Gastrocnemius medialis (tissue), 4 donors: Measurements from ENCODE around the gene SEMA4G. TPM values are rescaled to one million over a fixed set of nuclear protein-coding genes. Genes with fewer than 3 reads are reported as not detected.

Experiments used
- ATAC-seq, 2 donors: fragments of 150-250 bp; one replicate each; pipeline ENCODE4 v1.9.1; 2016
- DNase-seq, 2 donors: peaks; one replicate each; pipeline ENCODE4 v3.0.0-alpha.2; 2019
- H3K27ac ChIP-seq, 4 donors: fragments of 200-600 bp; sonication (generic); 1 replicate in 1 of 4; 2 replicates in 3 of 4; pipeline ENCODE4 v1.5.1; 2016 to 2018; ENCODE audit warnings: mild to moderate bottlenecking in 2 of 4, moderate library complexity in 1 of 4
- H3K27me3 ChIP-seq, 3 donors: fragments of 200-600 bp; sonication (generic) in 2 of 3; 1 replicate in 1 of 3; 2 replicates in 2 of 3; pipeline versions ENCODE4 v1.5.1 to v1.6.0; 2016 to 2019; ENCODE audit warnings: mild to moderate bottlenecking in 1 of 3, moderate library complexity in 1 of 3
- H3K36me3 ChIP-seq, 2 donors: fragments of 200-600 bp; sonication (generic) in 1 of 2; one replicate each; pipeline ENCODE4 v1.5.1; 2017 to 2018
- H3K4me1 ChIP-seq, 2 donors: fragments of 200-600 bp; sonication (generic) in 1 of 2; one replicate each; pipeline ENCODE4 v1.5.1; 2016 to 2017; ENCODE audit warnings: mild to moderate bottlenecking in 2 of 2
- H3K4me3 ChIP-seq, 4 donors: fragments of 200-600 bp; sonication (generic) in 3 of 4; 1 replicate in 1 of 4; 2 replicates in 3 of 4; pipeline ENCODE4 v1.5.1; 2016 to 2019; ENCODE audit warnings: mild to moderate bottlenecking in 2 of 4
- H3K9me3 ChIP-seq, 3 donors: fragments of 200-600 bp; sonication (generic) in 2 of 3; 1 replicate in 1 of 3; 2 replicates in 2 of 3; pipeline ENCODE4 v1.5.1; 2016 to 2019
- CTCF ChIP-seq, 5 experiments: fragments of 450-650 bp in 3 of 5; fragments of 200-600 bp in 2 of 5; sonication (generic) in 2 of 5; IDR thresholded peaks in 4 of 5; conservative IDR thresholded peaks in 1 of 5; 1 replicate in 4 of 5; 2 replicates in 1 of 5; pipeline ENCODE4 v1.5.1; 2016 to 2019; ENCODE audit warnings: antibody characterized with exemption in 5 of 5, mild to moderate bottlenecking in 3 of 5, moderate library complexity in 3 of 5
- POLR2A ChIP-seq, 2 donors: fragments of 450-650 bp; IDR thresholded peaks; one replicate each; pipeline ENCODE4 v1.6.1; 2017; ENCODE audit warnings: antibody characterized with exemption in 2 of 2, mild to moderate bottlenecking in 2 of 2, moderate library complexity in 2 of 2
- in situ Hi-C, 4 donors: fragments of 200-750 bp; cut with MboI; loops; one replicate each; pipeline versions ENCODE4 v1.15.0 to v1.8.0; 2017; ENCODE audit warnings: low sequenced_read_pairs in 4 of 4
- intact Hi-C: fragments of 100-400 bp; cut with DNase I; formaldehyde crosslinking; loops from one replicate; pipeline ENCODE4 v1.15.1; 2023; ENCODE audit warnings: low total_unique reads
- total RNA-seq, 4 donors: library from RNA; depleted of rRNA; stranded (reverse); fragments of >200 nt; gene quantifications; one replicate each; pipeline versions ENCODE4 v1.1.0 to v1.2.3, GENCODE V29; 2016

The SEMA4G gene
- total RNA-seq, 4 donors from 2014 or later: 0.46 to 1.1 (median 0.52) TPM

- ATAC-seq: peak; percentile 49 to 55
- intact Hi-C loops: loop anchor here (1.0 to 2.0 kb wide), 3 partner anchors 15 to 86 kb away; partner anchors contain the start of genes KAZALD1 and SLF2
Observed at GRCh38 chr10:100998183-100998990, 29.1 kb downstream of the SEMA4G start.

GRCh38 chr10:100998991-100999741, 29.9 kb downstream of the SEMA4G start:
- H3K4me3 ChIP-seq: peak overlapping the region; percentile 65 to 97 (median 86)
- H3K27ac ChIP-seq: peak overlapping the region; percentile 95 to 100 (median 98)
- in situ Hi-C loops (no loop called here), intact Hi-C loops (loop anchor here (1.0 to 2.0 kb wide), 3 partner anchors 14 to 86 kb away; partner anchors contain the start of genes KAZALD1 and SLF2)
- DNase-seq: peak; percentile 61 to 78
- H3K27me3 ChIP-seq: no peaks in the 10 kb centered on the region
- H3K36me3 ChIP-seq: peaks cover 0 to 8% of the 10 kb centered on the region in 2 donors
- peak; percentile 90 to 100 (median 99) for TF ChIP-seq CTCF (IDR thresholded peaks at IDR 0.05 in 4 of 5, conservative IDR thresholded peaks at IDR 0.05 in 1 of 5)
- TF ChIP-seq POLR2A (IDR thresholded peaks at IDR 0.05): peak; percentile 92 to 95
- ATAC-seq: peak; percentile 58 to 59
- peaks cover 31 to 49% of the 10 kb centered on the region in 2 donors for H3K4me1 ChIP-seq
- H3K9me3 ChIP-seq: no peaks in the 10 kb centered on the region

More at GRCh38 chr10:100998183-100998990, 29.1 kb downstream of the SEMA4G start:
- peak; percentile 78 to 87 for DNase-seq
- H3K4me3 ChIP-seq: peak overlapping the region; percentile 65 to 97 (median 86)
- no peaks in the 10 kb centered on the region for H3K9me3 ChIP-seq
- in situ Hi-C loops: no loop called here
- H3K27me3 ChIP-seq: no peaks in the 10 kb centered on the region
- H3K27ac ChIP-seq: peak overlapping the region; percentile 95 to 100 (median 98)
- peaks cover 0 to 9% of the 10 kb centered on the region in 2 donors for H3K36me3 ChIP-seq
- H3K4me1 ChIP-seq: peaks cover 28 to 43% of the 10 kb centered on the region in 2 donors
- TF ChIP-seq CTCF (IDR thresholded peaks at IDR 0.05 in 4 of 5, conservative IDR thresholded peaks at IDR 0.05 in 1 of 5) (no peak), POLR2A (IDR thresholded peaks at IDR 0.05) (no peak)

DNA sequence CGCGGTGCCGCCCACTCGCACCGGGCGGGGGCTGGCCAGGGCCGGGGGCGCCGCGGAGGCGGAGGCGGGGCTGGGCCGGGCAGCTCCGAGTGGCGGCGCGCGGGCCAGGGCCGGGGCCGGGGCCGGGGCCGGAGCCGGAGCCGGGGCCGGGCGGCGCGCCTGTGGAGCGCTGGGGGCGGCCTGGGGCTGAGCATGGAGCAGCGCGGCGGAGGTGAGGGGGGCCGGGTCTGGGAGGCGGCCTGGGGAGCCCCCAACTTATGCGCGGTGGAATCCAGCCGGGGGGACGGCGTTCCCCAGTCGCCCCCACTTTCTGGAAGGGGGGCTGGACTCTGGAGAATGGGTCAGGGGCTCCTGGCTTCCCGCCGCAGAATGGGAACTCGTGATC, 30.4 kb downstream of the SEMA4G start, which contains the start of gene LZTS2:
TSS of gene LZTS2 (plus strand) at position 67 of the 385 bp plus-strand sequence. CDS start 2,731 bp downstream, outside the sequence.
- H3K9me3 ChIP-seq: no peaks in the 10 kb centered on the region
- H3K4me3 ChIP-seq: peak within 1 kb of the TSS; percentile 77 to 97 (median 86)
- in situ Hi-C loops: no loop called here
- H3K27me3 ChIP-seq: no peaks in the 10 kb centered on the region
- no peak for TF ChIP-seq CTCF (IDR thresholded peaks at IDR 0.05 in 4 of 5, conservative IDR thresholded peaks at IDR 0.05 in 1 of 5)
- TF ChIP-seq POLR2A (IDR thresholded peaks at IDR 0.05): no peak
- intact Hi-C loops: loop anchor here (2.0 kb wide), 2 partner anchors 61 to 87 kb away; partner anchors contain the start of genes KAZALD1 and SLF2
- H3K4me1 ChIP-seq: peaks cover 35 to 53% of the 10 kb centered on the region in 2 donors
- peaks cover 0 to 7% of the 10 kb centered on the region in 2 donors for H3K36me3 ChIP-seq
- ATAC-seq (peak; percentile 11 to 32), DNase-seq (no peak)
- H3K27ac ChIP-seq: peak within 1 kb of the TSS; percentile 95 to 100 (median 98)

DNA sequence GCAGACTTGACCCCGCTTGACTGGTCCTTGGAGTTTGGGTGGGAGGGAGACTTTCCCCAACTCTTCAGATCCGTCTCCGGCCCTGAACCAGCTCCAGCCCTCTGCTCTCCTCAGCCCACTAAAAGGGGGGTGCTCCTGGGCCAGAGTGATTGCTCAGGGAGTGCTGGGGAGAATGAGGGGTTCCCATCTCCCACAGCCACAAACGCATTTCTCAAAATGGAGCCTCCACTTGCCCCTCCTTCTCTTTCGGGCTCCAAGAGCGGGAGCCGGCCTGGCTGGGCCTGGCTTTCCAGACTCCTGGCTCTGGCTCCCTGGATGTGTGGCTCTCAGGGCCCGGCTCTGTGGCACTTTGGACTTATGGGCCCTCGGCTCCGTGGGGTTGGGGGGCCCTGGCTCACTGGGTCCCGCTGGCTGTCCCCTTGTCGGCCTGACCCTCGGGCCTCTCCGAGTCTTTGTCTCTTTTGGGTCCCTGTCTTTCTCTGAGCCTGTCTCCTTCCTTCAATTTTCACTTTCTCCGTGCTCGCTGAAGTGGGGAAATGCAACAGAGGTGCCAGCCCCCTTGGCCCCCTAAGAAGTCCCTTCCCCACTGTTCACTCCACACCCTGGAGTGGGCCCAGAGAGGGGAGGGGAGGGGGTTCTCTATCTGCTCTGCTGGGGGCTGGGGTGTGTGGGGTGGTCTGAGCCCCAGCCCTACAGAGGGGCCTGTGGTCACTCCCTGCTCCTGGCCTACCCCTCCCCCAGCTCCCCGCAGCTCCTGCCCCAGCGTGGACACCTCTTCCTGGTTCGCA, 31.0 kb downstream of the SEMA4G start:
- TF ChIP-seq POLR2A (IDR thresholded peaks at IDR 0.05) (no peak), CTCF (IDR thresholded peaks at IDR 0.05 in 4 of 5, conservative IDR thresholded peaks at IDR 0.05 in 1 of 5) (no peak)
- Histone ChIP-seq H3K9me3 (no peaks in the 10 kb centered on the region), H3K27ac (peak overlapping the region; percentile 95 to 100 (median 98)), H3K36me3 (peaks cover 0 to 12% of the 10 kb centered on the region in 2 donors), H3K4me3 (peak overlapping the region; percentile 64 to 94 (median 78)), H3K4me1 (peaks cover 38 to 54% of the 10 kb centered on the region in 2 donors), H3K27me3 (no peaks in the 10 kb centered on the region)
- in situ Hi-C loops (no loop called here), intact Hi-C loops (no loop called here)
- ATAC-seq (no peak), DNase-seq (no peak)
